Stimulated activated CD4-positive, alpha-beta T cell treated with anti-CD3 and anti-CD28 coated beads, Interleukin-2, amount 100 ng/mL, for 24 hours (primary cell): ENCODE data around the gene RARG.

Source experiments
- DNase-seq, 2 donors: peaks; one replicate each; pipeline ENCODE4 v3.0.0-alpha.2; 2020

RARG gene

GRCh38 chr12:53231921-53232645, at the start of gene RARG:
TSS of gene RARG (minus strand) at chr12:53232209. CDS start at chr12:53227545, 4,664 bp downstream.
- peak; percentile 75 for DNase-seq

GRCh38 chr12:53279888-53280498, 48.0 kb upstream of the RARG start:
- no peak for DNase-seq

GRCh38 chr12:53279283-53279869, 47.4 kb upstream of the RARG start:
- no peak for DNase-seq

GRCh38 chr12:53277981-53278380, 46.0 kb upstream of the RARG start:
- DNase-seq, result no peak

- DNase-seq, result no peak
Measured at GRCh38 chr12:53276511-53276910, 44.5 kb upstream of the RARG start.

- DNase-seq, result no peak
Measured at GRCh38 chr12:53274445-53274844, 42.4 kb upstream of the RARG start.

GRCh38 chr12:53268630-53269562, 36.9 kb upstream of the RARG start:
- DNase-seq, result no peak

- DNase-seq, result peak; percentile 80 to 91
Measured at GRCh38 chr12:53267999-53268629, 36.1 kb upstream of the RARG start, which contains the start of gene ESPL1. TSS of gene ESPL1 (plus strand) at chr12:53268299. CDS start at chr12:53268767, 468 bp downstream.

GRCh38 chr12:53267306-53267998, 35.4 kb upstream of the RARG start:
- peak; percentile 41 to 57 for DNase-seq

- DNase-seq, result no peak
Measured at GRCh38 chr12:53265783-53266182, 33.8 kb upstream of the RARG start.

- DNase-seq, result no peak
Measured at GRCh38 chr12:53259891-53260290, 27.9 kb upstream of the RARG start.

GRCh38 chr12:53258541-53259539, 26.8 kb upstream of the RARG start:
- no peak for DNase-seq

- no peak for DNase-seq
Measured at GRCh38 chr12:53255996-53256395, 24.0 kb upstream of the RARG start.

GRCh38 chr12:53254816-53255545, 23.0 kb upstream of the RARG start:
- DNase-seq, result no peak

GRCh38 chr12:53253298-53253697, 21.3 kb upstream of the RARG start:
- DNase-seq, result no peak

GRCh38 chr12:53252349-53252916, 20.4 kb upstream of the RARG start:
- DNase-seq, result no peak

GRCh38 chr12:53251477-53252348, 19.7 kb upstream of the RARG start:
- peak; percentile 75 to 76 for DNase-seq

GRCh38 chr12:53245286-53245685, 13.3 kb upstream of the RARG start:
- no peak for DNase-seq
